Stimulated activated CD4-positive, alpha-beta T cell treated with anti-CD3 and anti-CD28 coated beads, Interleukin-4, amount 100 ng/mL, for 1 hour (primary cell): Measurements from ENCODE around the gene LXN.
A peak's percentile ranks its signal among the peaks of the same experiment; 100 is the strongest.
"Not testable (repeated sequence)": the region's sequence is repeated elsewhere in the genome, so short reads cannot be mapped to it uniquely, and the experiment has no call there.

Experiments
- DNase-seq: peaks from one replicate; pipeline ENCODE4 v3.0.0-alpha.2; 2020

LXN gene

DNA sequence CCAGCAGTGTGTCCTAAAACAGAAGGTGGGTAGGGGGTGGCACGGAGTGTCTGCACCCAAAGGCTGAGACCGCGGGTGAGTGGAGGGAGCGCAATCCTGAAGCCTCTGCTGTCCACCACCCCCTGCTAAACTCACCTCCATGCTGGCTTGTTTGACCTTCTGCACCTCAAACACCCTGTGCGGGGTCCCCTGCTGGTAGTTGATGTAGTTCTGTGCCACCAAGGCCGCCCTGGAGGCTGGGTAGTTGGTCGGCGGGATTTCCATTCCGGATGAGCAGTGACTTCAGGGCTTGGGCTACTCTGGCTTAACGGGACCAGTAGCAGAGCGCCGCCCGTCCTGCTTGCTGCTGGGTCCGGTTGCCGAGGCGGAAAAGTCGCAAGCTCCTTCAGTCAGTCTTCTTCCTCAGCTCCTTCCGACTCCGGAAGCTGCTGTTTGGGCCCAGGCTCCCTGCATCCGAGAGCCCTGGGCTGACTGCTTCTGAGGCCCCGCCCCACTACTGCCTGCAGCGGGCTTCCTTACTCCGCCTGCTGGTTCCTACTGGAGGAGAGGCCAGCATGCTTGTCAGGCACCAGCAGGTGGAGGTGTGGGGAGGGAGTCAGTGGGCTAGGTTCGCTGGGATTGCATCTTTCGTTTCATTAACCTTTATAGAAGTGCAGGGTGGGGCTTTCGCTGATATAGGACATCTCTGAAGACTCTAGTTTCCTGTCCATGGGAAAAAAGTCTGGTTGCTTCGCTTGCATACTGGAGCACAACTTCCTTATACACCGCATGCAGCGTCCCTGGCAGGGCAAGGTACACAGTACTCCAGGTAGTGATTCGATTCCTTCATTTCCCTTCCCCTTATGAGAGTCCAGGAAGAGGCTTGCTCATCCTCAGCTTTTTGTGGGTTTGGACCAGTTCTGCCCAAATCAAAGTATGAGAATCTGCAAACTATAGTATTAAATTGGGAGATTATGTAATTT is at the start of gene LXN:
LXN (minus strand) TSS at position 434 of the 962 bp plus-strand sequence; CDS start at position 264, 170 bp downstream.
- peak; percentile 68 for DNase-seq

GRCh38 chr3:158722108-158722507 is 49.7 kb upstream of the LXN start:
- DNase-seq = no peak

DNA sequence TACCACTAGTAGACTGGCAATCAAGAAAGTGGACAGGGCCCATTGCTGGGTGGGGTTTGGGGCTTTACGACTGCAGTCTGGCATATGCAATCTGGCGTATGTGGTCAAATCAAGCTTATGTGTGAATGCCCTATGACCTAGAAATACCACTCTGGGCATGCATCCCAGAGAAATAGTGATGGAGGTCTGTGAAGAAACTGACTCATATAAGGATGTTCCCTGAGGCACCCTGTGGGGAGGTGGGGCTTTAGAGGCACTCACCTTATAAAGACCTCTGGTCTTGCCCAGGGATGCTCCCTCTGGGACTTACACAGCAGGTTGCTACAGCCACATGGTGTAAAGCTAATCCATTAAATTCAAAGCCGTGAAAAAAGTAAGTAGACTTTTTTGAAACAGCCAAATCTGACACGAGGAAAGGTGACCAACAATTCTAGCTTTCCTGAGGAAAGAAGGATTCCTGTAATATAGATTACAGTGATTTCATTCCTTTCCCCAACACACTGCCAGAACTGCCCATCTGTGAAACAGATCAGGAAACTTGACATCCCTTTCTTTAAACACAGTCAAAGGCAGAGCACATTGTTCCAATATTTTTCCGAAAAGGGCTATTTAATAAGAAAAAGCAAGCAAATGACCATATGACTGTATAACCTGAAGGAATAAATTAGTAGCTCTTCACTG is 46.2 kb upstream of the LXN start:
- no peak for DNase-seq

- no peak for DNase-seq
Observed at GRCh38 chr3:158717576-158717975, 45.1 kb upstream of the LXN start.

DNA sequence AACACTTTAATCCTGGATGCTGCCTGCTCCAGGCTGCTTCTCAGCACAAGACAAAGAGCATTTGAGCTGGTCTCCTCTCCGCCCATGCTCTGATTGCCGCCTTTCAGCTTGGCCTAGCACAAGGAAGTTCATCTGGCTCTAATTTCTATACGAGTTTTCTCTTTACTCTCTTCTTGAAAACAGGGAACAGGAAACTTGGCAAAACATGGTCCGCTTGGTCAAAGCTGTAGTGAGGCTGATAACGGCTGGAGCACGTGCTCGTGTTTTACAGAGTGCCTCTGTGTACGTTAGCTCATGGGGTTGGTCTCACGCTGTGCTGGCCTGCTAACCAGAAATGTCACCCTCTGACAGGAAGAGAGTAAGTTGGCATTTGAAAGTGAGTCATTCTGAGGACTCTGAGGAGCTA is 40.6 kb upstream of the LXN start:
- DNase-seq = no peak

DNA sequence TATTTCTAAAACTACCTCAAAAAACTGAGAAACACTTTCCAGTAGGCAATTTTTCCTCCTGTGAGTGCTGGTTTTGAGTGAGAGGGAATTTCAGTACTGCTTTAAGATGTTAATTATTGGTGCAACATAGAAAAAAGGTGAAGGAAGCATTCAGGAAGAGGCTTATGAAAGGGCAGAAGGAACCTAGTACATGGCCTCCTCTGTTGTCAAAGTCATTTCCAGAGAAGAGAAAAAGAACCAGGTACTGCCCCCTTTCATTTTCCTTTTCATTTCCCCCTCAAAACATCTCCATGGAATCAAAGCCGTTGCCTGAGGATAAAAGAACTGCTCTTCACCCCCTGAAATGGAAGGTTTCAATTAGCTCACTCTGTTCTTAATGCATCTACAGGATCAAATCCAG is 40.0 kb upstream of the LXN start:
- no peak for DNase-seq

- no peak for DNase-seq
Observed at GRCh38 chr3:158711886-158712285, 39.4 kb upstream of the LXN start.

- DNase-seq = no peak
Observed at GRCh38 chr3:158710601-158711000, 38.2 kb upstream of the LXN start.

GRCh38 chr3:158709666-158710083 is 37.2 kb upstream of the LXN start:
- no peak for DNase-seq

- no peak for DNase-seq
Observed at GRCh38 chr3:158703566-158703965, 31.1 kb upstream of the LXN start.

- no peak for DNase-seq
Observed at GRCh38 chr3:158702815-158703481, 30.5 kb upstream of the LXN start.

- no peak for DNase-seq
Observed at GRCh38 chr3:158701420-158702065, 29.1 kb upstream of the LXN start.

GRCh38 chr3:158700559-158700958 is 28.1 kb upstream of the LXN start:
- no peak for DNase-seq

DNA sequence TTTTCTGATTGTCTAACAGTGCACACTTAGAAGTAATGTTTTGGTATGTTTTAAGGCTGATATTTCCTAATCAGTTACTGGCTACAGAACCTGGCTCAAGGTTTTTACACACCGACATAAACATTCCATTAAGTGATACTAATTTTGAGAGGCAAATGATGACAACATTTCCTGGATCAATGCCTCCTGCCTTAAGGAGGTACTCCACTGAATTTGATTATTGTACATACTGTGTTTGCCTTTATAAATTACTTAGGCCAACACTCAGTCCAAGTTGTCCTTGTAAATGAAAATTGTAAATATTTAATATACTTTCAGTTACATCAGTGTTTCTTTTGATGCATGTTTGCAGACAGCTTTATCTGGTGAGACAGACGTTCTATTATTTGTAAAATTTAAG is 24.2 kb upstream of the LXN start:
- DNase-seq = no peak

- not testable (repeated sequence) for DNase-seq
Observed at GRCh38 chr3:158693866-158694456, 21.5 kb upstream of the LXN start.

DNA sequence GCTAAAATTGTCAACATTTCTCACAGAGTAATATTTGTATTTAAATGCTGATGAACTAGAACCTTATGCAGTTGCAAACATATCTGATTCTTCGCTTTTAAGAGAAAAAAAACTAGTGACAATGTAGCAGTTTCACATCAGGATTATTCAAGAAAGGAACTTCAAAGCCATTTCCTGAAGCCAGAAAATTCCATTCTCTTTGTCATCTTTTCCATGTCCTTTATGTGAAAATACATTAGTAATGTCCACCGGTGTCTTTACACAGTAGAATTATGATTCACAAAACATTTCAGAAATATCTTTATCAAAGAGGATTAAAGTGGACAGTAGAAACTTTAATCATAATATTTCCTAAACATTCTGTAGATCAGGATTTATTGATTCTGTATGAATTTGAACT is 12.7 kb upstream of the LXN start:
- DNase-seq = no peak

GRCh38 chr3:158683230-158683962 is 10.9 kb upstream of the LXN start:
- DNase-seq = no peak

GRCh38 chr3:158680861-158681260 is 8.4 kb upstream of the LXN start:
- no peak for DNase-seq

DNA sequence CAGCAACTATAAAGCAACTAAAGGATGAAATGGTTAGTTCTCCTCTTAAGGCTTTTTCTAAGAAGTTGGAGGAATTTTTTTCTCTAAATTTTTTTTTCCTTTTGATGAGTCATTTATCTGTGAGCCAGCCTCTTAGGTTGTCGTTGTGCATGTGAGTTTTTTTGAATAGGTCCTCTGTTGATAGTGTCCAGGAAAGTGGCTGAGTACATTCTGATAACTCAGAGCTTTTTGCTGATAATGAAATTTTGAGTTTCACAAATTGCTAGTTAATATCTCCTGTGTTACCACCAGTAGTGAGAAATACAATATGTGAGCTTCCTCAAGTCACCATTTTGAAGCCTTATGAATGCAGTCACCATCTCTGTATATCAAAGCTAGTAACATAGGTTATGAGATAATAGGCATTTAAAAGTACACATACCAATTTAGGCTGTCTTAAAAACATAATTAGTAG is 7.1 kb upstream of the LXN start:
- no peak for DNase-seq

GRCh38 chr3:158678687-158679086 is 6.2 kb upstream of the LXN start:
- DNase-seq = no peak

- DNase-seq = no peak
Observed at GRCh38 chr3:158671821-158672214, 630 bp downstream of the LXN start.

GRCh38 chr3:158668506-158668905 is 3.9 kb downstream of the LXN start:
- no peak for DNase-seq
